ENCODE measurements around the gene NPIPA5. TPM values are rescaled to one million over a fixed set of nuclear protein-coding genes. Genes with fewer than 3 reads are reported as not detected.
"Not testable (repeated sequence)": the region's sequence is repeated elsewhere in the genome, so short reads cannot be mapped to it uniquely, and the experiment has no call there.

NPIPA5 gene
- total RNA-seq, 1 donor = 0.86 TPM

DNA sequence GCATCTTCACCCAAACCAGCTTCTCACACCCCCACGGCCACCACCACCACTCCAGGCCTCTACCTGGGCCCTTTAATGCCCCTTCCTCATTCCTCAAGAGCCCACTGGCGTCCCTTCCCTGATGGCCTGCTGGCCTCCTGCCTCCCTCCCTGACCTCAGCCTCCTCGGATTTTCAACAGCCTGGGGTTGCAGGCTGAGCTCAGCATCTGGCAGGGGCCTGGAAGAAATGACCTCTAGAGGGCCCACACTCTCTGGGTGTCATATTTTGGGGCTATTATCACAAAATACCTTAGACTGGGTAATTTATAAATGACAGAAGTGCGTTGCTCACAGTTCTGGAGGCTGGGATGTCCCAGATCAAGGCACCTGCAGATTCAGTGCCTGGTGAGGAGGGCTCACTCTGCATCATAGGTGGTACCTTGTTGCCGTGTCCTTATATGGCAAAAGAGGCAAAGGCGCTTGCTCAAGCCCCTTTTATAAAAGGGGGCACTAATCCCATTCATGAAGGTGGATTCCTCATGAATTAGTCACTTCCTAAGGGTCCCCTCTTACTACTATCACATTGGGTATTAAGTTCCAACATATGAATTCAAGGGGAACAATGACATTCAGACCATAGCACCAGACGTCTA is 40.0 kb downstream of the NPIPA5 start:
- not testable (repeated sequence) for H3K4me3 ChIP-seq (ENCODE audit: low read depth, low read length)

DNA sequence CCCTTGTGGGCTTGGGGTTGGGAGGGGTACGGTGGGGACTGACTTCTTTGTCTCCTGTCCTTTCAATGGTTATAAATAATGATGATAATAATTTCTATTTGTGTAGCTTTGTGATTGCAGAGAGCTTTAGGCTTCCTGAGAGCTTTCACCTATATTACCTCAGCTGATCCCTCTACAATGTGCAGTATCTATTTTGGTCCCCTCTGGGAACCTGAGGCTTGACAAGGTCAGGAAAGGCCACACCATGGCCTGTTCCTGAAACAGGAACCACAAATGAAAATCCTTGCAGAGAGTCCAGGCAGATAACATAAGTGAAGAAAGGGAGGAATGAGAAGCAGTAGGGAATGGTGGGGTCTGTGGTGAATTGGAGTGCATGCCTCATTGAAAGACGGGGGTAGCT is 42.5 kb downstream of the NPIPA5 start:
- not testable (repeated sequence) for DNase-seq (ENCODE audit: low read depth); H3K4me3 ChIP-seq (ENCODE audit: low read depth, low read length)

More for the DNA sequence above, 40.0 kb downstream of the NPIPA5 start:
- not testable (repeated sequence) for DNase-seq (ENCODE audit: low read depth)

DNA sequence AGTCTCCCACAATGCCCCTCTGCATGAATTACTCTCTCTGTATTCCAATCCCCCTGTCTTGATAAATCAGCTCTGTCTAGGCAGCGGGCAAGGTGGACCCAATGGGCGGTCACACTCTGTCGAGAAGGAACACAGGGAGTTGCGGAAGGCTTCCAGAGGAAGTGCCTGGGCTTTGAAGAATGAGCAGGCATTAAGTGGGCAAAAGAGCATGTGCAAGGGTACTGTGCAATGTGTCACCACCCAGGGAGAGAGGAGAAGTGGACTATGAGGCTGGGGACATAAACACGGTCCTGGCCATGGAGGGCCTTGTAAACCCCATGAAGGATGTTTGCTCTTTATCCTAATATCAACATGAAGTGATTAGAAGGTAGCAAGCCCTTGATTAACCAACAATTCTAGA is 44.1 kb downstream of the NPIPA5 start:
- not testable (repeated sequence) for H3K4me3 ChIP-seq (ENCODE audit: low read depth, low read length); DNase-seq (ENCODE audit: low read depth)

DNA sequence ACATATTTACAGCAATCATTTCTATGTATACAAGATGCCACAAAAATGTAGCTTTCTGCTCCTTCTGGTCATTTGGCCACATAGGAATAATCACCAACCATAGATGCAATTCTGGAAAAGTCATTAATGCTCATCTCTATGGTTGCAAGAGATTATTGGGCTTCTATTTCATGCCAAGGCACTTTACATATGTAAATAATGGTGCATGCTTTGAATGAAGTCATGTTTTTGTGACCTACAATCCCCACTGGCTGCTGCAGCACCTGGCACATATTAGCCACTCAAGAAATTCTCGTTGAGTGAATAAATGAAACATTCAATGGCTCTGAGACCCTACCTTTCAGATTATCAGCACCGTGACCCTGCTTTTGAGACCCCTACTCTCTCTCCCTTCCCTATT is 47.1 kb downstream of the NPIPA5 start:
- DNase-seq (ENCODE audit: low read depth); H3K4me3 ChIP-seq (ENCODE audit: low read depth, low read length): not testable (repeated sequence)

DNA sequence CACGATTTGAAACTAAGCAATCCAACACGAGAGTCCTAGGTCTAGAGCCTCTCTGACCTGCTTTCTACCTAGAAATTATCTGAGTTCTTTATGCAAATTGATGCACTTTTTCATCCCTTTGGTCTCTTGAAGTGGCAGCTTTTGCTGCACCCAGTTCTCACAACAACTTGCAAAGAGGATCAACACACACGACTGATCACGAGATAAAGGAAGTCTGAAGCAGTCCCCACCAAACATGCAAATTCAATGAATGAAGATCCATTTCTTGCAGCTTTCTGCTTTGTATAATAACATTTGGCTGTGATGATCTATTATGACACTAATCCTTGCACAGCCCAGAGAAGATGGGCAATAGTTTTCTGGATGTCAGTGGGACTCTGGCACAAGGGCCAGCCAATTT is 53.1 kb downstream of the NPIPA5 start:
- not testable (repeated sequence) for DNase-seq (ENCODE audit: low read depth); H3K4me3 ChIP-seq (ENCODE audit: low read depth, low read length)

DNA sequence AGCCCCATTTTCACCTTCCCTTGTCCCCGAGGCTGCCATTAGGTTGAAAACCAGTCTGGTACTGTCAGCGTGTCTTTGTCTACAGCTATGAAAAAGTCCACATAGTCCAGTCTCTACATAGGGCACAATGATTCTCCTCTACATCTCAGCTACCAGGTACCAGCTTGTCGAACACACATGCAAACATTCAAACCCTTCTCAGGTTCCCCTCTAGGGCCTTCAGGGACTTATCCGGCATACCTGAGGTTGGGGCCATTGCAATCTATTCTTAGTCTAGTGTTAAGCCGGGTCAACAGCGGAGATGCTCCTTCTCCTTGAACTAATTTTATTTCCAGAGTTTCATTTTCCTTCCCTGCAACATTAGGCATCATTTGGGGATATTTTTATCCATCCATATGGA is 54.7 kb downstream of the NPIPA5 start:
- not testable (repeated sequence) for DNase-seq (ENCODE audit: low read depth); H3K4me3 ChIP-seq (ENCODE audit: low read depth, low read length)

DNA sequence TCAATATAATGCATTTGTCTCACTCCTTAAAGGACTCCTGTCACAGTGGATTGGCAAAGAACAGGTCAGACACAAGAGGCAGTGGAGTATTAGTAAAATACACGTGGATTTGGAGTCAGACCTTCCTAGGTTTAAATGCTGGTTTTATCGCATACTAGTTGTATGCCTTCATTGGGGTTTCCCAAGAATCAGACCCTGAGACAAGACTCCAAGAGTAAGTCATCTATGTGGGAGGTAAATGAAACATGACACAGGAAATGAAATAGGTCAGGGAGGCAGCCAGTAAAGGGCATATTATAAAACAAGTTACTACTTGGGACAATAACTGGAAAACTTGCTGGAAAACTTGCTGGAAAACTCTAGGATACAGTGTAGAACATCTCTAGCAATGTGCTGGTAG is 56.9 kb downstream of the NPIPA5 start:
- not testable (repeated sequence) for DNase-seq (ENCODE audit: low read depth); H3K4me3 ChIP-seq (ENCODE audit: low read depth, low read length)

DNA sequence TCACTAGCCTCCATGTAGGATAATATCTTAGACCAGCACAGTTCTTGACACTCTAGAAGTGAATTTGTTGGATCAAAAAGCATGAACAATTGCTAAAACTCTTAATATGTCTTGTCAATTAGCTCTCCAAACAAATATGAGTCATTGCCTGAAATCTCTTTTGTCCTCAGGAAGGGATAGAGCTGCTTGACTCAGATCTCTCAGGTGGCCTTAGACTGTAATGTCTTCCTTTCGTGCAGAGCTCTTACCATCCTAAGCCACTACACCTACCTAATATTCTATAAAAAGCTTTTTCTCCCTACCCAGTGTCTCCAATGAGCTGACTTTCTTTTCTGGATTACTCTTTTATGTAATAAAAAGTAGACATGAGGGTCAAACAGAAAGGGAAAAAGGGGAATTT is 63.5 kb downstream of the NPIPA5 start:
- H3K4me3 ChIP-seq (ENCODE audit: low read depth, low read length); DNase-seq (ENCODE audit: low read depth): not testable (repeated sequence)

Other genes with a start within 250 kb of the NPIPA5 start
- gene MPV17L, start 17.5 kb upstream of the NPIPA5 start, total RNA-seq = 0.64 and 1.3 TPM in 2 replicates
- gene BMERB1, start 56.3 kb upstream of the NPIPA5 start, total RNA-seq = 37.4 and 44.0 TPM in 2 replicates

Measured in fibroblast of villous mesenchyme (primary cell).